DOHH2 (cell line): Measurements from ENCODE around the gene KRTAP5-6.

Source experiments
- EZH2phosphoT487 ChIP-seq: fragments of 200-600 bp; sonication (generic); IDR thresholded peaks from 2 replicates; pipeline ENCODE4 v1.6.1; 2017; ENCODE audit warnings: borderline replicate concordance, mild to moderate bottlenecking, antibody characterized with exemption, low read length, moderate library complexity, mixed read lengths
- TF ChIP-seq, protein P1 (sequence below): fragments of 200-600 bp; sonication (generic); IDR thresholded peaks from one replicate; pipeline ENCODE4 v1.5.1; 2014; ENCODE audit warnings: antibody characterized with exemption, mild to moderate bottlenecking, low read depth, low read length; ENCODE audit not compliant: poor library complexity, severe bottlenecking

DNA sequence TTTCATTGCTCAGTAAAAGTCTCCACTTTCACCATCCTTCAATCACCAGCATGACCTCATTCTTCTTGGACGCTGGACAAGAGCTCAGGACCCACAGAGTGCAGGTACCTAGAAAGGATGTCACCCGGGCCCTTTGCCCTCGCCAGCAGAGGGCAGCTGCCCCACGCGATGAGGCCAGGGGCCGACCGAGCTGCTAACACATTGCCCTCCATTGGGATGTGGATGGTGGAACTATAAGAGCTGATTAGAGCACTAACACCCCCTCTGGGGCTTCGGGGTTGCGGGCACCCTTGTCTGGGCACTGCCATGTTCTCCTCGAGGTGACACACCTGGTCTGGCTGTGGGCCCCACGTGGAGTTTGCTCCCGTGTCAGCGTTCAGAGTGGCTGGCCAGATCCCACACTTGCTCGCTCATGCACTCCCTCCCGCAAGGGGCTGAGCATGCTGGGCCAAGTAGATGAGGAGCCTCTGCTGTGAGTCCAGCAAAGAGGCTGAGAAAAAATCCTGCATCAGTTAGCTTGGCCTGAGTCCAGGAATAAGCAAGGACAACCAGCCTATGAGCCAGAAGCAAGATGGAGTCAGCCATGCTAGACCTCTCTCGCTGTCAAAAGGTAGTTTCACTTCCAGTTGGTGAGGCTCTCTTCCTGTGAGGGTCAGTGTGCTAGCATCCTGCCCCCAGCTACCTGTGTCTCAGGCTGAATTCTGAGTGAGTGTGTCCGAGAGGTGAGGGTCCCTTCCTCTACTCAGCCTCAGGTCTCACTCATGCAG is 9.8 kb downstream of the KRTAP5-6 start:
- TF ChIP-seq, protein P1, sequence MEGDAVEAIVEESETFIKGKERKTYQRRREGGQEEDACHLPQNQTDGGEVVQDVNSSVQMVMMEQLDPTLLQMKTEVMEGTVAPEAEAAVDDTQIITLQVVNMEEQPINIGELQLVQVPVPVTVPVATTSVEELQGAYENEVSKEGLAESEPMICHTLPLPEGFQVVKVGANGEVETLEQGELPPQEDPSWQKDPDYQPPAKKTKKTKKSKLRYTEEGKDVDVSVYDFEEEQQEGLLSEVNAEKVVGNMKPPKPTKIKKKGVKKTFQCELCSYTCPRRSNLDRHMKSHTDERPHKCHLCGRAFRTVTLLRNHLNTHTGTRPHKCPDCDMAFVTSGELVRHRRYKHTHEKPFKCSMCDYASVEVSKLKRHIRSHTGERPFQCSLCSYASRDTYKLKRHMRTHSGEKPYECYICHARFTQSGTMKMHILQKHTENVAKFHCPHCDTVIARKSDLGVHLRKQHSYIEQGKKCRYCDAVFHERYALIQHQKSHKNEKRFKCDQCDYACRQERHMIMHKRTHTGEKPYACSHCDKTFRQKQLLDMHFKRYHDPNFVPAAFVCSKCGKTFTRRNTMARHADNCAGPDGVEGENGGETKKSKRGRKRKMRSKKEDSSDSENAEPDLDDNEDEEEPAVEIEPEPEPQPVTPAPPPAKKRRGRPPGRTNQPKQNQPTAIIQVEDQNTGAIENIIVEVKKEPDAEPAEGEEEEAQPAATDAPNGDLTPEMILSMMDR: peak; percentile 50
- no peak for TF ChIP-seq EZH2phosphoT487
